ENCODE data around the gene SNAP47. TPM values are rescaled to one million over a fixed set of nuclear protein-coding genes. Genes with fewer than 3 reads are reported as not detected.

Gene SNAP47
- total and polyA plus RNA-seq, 2 donors (not counting 3 experiments of a cell fraction or from before 2014, with no cell fraction given): 24.0 to 32.7 TPM

- H3K9me3 ChIP-seq (replicated peaks; ENCODE audit: control insufficient read depth, insufficient read depth, low read length): no peaks in the 10 kb centered on the region
- H3K9me1 ChIP-seq (replicated peaks; ENCODE audit: control insufficient read depth, extremely low read depth, insufficient read depth, low read length): no peaks in the 10 kb centered on the region
- peaks cover 0 to 12% of the 10 kb centered on the region in 2 experiments for H3K36me3 ChIP-seq (ENCODE audit: control insufficient read depth in 2 of 2, extremely low read depth in 1 of 2, insufficient read depth in 2 of 2, low read length in 2 of 2)
- no peak overlapping the region for H3K9ac ChIP-seq (replicated peaks; ENCODE audit: extremely low read depth, insufficient read depth, low read length)
- H3K4me2 ChIP-seq (ENCODE audit: insufficient read depth, low read length): no peak overlapping the region
- no peak overlapping the region for H3K4me3 ChIP-seq (replicated peaks in 1 of 3; ENCODE audit: insufficient read depth in 1 of 3, low read depth in 1 of 3, low read length in 3 of 3)
- H3K79me2 ChIP-seq (ENCODE audit: control insufficient read depth, insufficient read depth, low read length): peaks cover 8% of the 10 kb centered on the region
- ChIA-PET POLR2A (no interaction called here), CTCF (no interaction called here)
- H3K27me3 ChIP-seq (ENCODE audit: control insufficient read depth in 2 of 2, insufficient read depth in 2 of 2, low read length in 2 of 2): no peaks in the 10 kb centered on the region
- FAIRE-seq (no peak), DNase-seq (ENCODE audit: low read depth, low spot score) (no peak)
- peaks cover 3% of the 10 kb centered on the region for H4K20me1 ChIP-seq (replicated peaks; ENCODE audit: control insufficient read depth, extremely low read depth, insufficient read depth, low read length)
- H3K4me1 ChIP-seq (ENCODE audit: control insufficient read depth, extremely low read depth, insufficient read depth, low read length): no peaks in the 10 kb centered on the region
- no peak for TF ChIP-seq POLR2A (IDR thresholded peaks at IDR 0.05; ENCODE audit: low read depth, low read length)
- TF ChIP-seq MAX (IDR thresholded peaks at IDR 0.05; ENCODE audit: insufficient read depth, insufficient read length): no peak
- TF ChIP-seq EZH2 (IDR thresholded peaks at IDR 0.05; ENCODE audit: borderline replicate concordance, low read depth, low read length, severe bottlenecking): no peak
- TF ChIP-seq MYC (IDR thresholded peaks at IDR 0.05; ENCODE audit: low read depth, low read length): no peak
- TF ChIP-seq POLR2AphosphoS5 (IDR thresholded peaks at IDR 0.05; ENCODE audit: insufficient read depth, low read depth, low read length): no peak
- no peak overlapping the region for H2AFZ ChIP-seq (ENCODE audit: low read depth, low read length)
- dilution Hi-C loops (cut with MboI; ENCODE audit: extremely low pct_ligation_motif_present, low sequenced_read_pairs): no loop called here
- H3K27ac ChIP-seq (ENCODE audit: insufficient read depth, low read depth, low read length): no peak overlapping the region
- intact Hi-C loops (cut with micrococcal nuclease): no loop called here
- no TSS peak for BruUV-seq (replicated peaks)
Observed at GRCh38 chr1:227747382-227747781, 12.1 kb downstream of the SNAP47 start.

- peaks cover 0 to 12% of the 10 kb centered on the region in 2 experiments for H3K36me3 ChIP-seq (ENCODE audit: control insufficient read depth in 2 of 2, extremely low read depth in 1 of 2, insufficient read depth in 2 of 2, low read length in 2 of 2)
- BruUV-seq (replicated peaks): no TSS peak
- H3K4me2 ChIP-seq (ENCODE audit: insufficient read depth, low read length): no peak overlapping the region
- H2AFZ ChIP-seq (ENCODE audit: low read depth, low read length): no peak overlapping the region
- no peaks in the 10 kb centered on the region for H3K9me1 ChIP-seq (replicated peaks; ENCODE audit: control insufficient read depth, extremely low read depth, insufficient read depth, low read length)
- H3K9ac ChIP-seq (replicated peaks; ENCODE audit: extremely low read depth, insufficient read depth, low read length): no peak overlapping the region
- dilution Hi-C loops (cut with MboI; ENCODE audit: extremely low pct_ligation_motif_present, low sequenced_read_pairs) (no loop called here), intact Hi-C loops (cut with micrococcal nuclease) (no loop called here)
- H3K4me1 ChIP-seq (ENCODE audit: control insufficient read depth, extremely low read depth, insufficient read depth, low read length): no peaks in the 10 kb centered on the region
- H3K27ac ChIP-seq (ENCODE audit: insufficient read depth, low read depth, low read length): no peak overlapping the region
- DNase-seq (ENCODE audit: low read depth, low spot score) (no peak), FAIRE-seq (no peak)
- ChIA-PET CTCF (no interaction called here), POLR2A (no interaction called here)
- H3K4me3 ChIP-seq (replicated peaks in 1 of 3; ENCODE audit: insufficient read depth in 1 of 3, low read depth in 1 of 3, low read length in 3 of 3): no peak overlapping the region
- H4K20me1 ChIP-seq (replicated peaks; ENCODE audit: control insufficient read depth, extremely low read depth, insufficient read depth, low read length): peaks cover 3% of the 10 kb centered on the region
- TF ChIP-seq MYC (IDR thresholded peaks at IDR 0.05; ENCODE audit: low read depth, low read length) (no peak), GATA2 (IDR thresholded peaks at IDR 0.05; ENCODE audit: insufficient read depth, insufficient read length, low read depth, low read length) (no peak), JUN (IDR thresholded peaks at IDR 0.05; ENCODE audit: borderline replicate concordance, insufficient read depth, insufficient read length, low read depth) (no peak), MAX (IDR thresholded peaks at IDR 0.05; ENCODE audit: insufficient read depth, insufficient read length) (no peak), FOS (IDR thresholded peaks at IDR 0.05; ENCODE audit: borderline replicate concordance, insufficient read depth, low read length) (no peak), EZH2 (IDR thresholded peaks at IDR 0.05; ENCODE audit: borderline replicate concordance, low read depth, low read length, severe bottlenecking) (no peak), POLR2AphosphoS5 (IDR thresholded peaks at IDR 0.05; ENCODE audit: insufficient read depth, low read depth, low read length) (no peak), CTCF (IDR thresholded peaks at IDR 0.05; ENCODE audit: extremely low read depth in 1 of 2, insufficient read depth in 1 of 2, low read depth in 1 of 2, low read length in 2 of 2) (no peak), POLR2A (IDR thresholded peaks at IDR 0.05; ENCODE audit: low read depth, low read length) (no peak)
- no peaks in the 10 kb centered on the region for H3K27me3 ChIP-seq (ENCODE audit: control insufficient read depth in 2 of 2, insufficient read depth in 2 of 2, low read length in 2 of 2)
- H3K9me3 ChIP-seq (replicated peaks; ENCODE audit: control insufficient read depth, insufficient read depth, low read length): no peaks in the 10 kb centered on the region
- peaks cover 7% of the 10 kb centered on the region for H3K79me2 ChIP-seq (ENCODE audit: control insufficient read depth, insufficient read depth, low read length)
Observed at GRCh38 chr1:227747948-227748495, 12.8 kb downstream of the SNAP47 start.

Measured in endothelial cell of umbilical vein (primary cell).